Kidney (tissue), 14 donors: ENCODE measurements around the gene WWOX. TPM values are rescaled to one million over a fixed set of nuclear protein-coding genes. Genes with fewer than 3 reads are reported as not detected.

ENCODE experiments used
- DNase-seq, 5 donors: peaks; one replicate each; pipeline ENCODE4 v3.0.0-alpha.2; 2013 to 2020
- FAIRE-seq: peaks from 2 replicates; lab custom pipeline; 2012; peaks lifted over from hg19 to GRCh38; lab: Jason Lieb, UNC
- H3K27ac ChIP-seq, 2 donors: one replicate each; pipeline ENCODE4 v1.7.0; 2013; ENCODE audit warnings: low read depth in 2 of 2, low read length in 2 of 2, inconsistent platforms in 1 of 2
- H3K27me3 ChIP-seq: one replicate; pipeline ENCODE4 v1.7.1; 2013; ENCODE audit warnings: low read length, inconsistent platforms; ENCODE audit not compliant: control insufficient read depth, insufficient read depth
- H3K36me3 ChIP-seq, 3 donors: one replicate each; pipeline versions ENCODE4 v1.7.0 to v1.7.1; 2013; ENCODE audit warnings: low read length in 3 of 3, control low read depth in 1 of 3, inconsistent platforms in 1 of 3; ENCODE audit not compliant: insufficient read depth in 3 of 3, control insufficient read depth in 2 of 3
- H3K4me1 ChIP-seq, 3 donors: one replicate each; pipeline versions ENCODE4 v1.7.0 to v1.7.1; 2013; ENCODE audit warnings: low read length in 3 of 3, inconsistent platforms in 1 of 3, low read depth in 1 of 3; ENCODE audit not compliant: control insufficient read depth in 2 of 3, insufficient read depth in 2 of 3
- H3K4me3 ChIP-seq, 3 donors: one replicate each; pipeline versions ENCODE4 v1.7.0 to v1.8.1; 2013; ENCODE audit warnings: low read length in 3 of 3, control low read depth in 1 of 3, inconsistent platforms in 1 of 3
- H3K9ac ChIP-seq, 3 donors: one replicate each; pipeline versions ENCODE4 v1.7.0 to v1.7.1; 2013; ENCODE audit warnings: low read length in 3 of 3, control low read depth in 1 of 3, inconsistent platforms in 1 of 3
- H3K9me3 ChIP-seq, 3 donors: one replicate each; pipeline versions ENCODE4 v1.7.0 to v1.7.1; 2013; ENCODE audit warnings: low read length in 3 of 3, control low read depth in 1 of 3, inconsistent platforms in 1 of 3; ENCODE audit not compliant: control insufficient read depth in 2 of 3, insufficient read depth in 1 of 3
- intact Hi-C: fragments of 100-400 bp; cut with DNase I; formaldehyde crosslinking; loops from one replicate; pipeline ENCODE4 v1.11.1; 2022
- polyA plus RNA-seq: library from polyadenylated mRNA; stranded (reverse); fragments of 350-450 nt; fragmentation: Illumina TruSeq; extraction: RNeasy Lipid Tissue Mini Kit (QIAGEN cat#74804); gene quantifications from one replicate; pipeline ENCODE4 v1.2.3, GENCODE V29; 2014; ENCODE audit warnings: low read depth, low replicate concordance; ENCODE audit not compliant: insufficient read depth
- total RNA-seq: library from RNA; stranded (reverse); fragmentation: NEBNext Ultra II Directional; extraction: Animal tissue kit (Norgen Biotek cat#: 25700); gene quantifications from one replicate; pipeline ENCODE4 v1.2.1, GENCODE V29; 2021
- TF ChIP-seq, protein P1 (sequence below): IDR thresholded peaks from 3 replicates; pipeline ENCODE4 v1.5.1; 2012; ENCODE audit warnings: mild to moderate bottlenecking, moderate library complexity, borderline replicate concordance; ENCODE audit not compliant: insufficient read depth; ENCODE audit errors: extremely low read depth
- donor health status: control.
- donor health status: control.
- donor health status: control.
- donor health status: control.
- donor health status: control.
- donor health status: DM: yes; HTN: yes; CAD: no.
- donor health status: Normal renal cell carcinoma (clear cell type).

The WWOX gene
- total and polyA plus RNA-seq, 2 donors from 2014 or later, result 22.5 to 30.3 TPM

DNA sequence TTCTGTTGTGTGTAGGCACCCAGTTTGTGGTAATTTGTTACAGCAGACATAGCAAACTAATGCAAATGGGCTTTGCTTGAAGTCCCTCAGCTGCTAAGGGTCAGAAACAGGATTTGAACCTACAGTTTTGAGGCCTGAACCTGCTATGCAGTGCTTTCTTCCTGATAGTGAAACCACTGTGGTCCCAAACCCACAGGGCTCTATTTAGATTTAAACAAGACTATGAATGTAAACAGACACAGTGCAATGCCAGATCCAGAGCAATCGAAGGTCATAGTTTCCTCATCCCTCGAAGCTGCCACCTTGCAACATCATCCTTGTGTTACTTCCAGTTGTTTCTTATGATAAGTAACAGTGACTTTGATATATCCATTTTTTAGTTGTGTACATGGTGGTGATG lies 630.2 kb downstream of the WWOX start:
- Histone ChIP-seq H3K27me3 (no peaks in the 10 kb centered on the region), H3K27ac (no peak overlapping the region), H3K9ac (no peak overlapping the region), H3K4me1 (no peaks in the 10 kb centered on the region), H3K9me3 (no peaks in the 10 kb centered on the region), H3K36me3 (no peaks in the 10 kb centered on the region), H3K4me3 (no peak overlapping the region)
- DNase-seq (no peak), FAIRE-seq (no peak)
- intact Hi-C loops, result no loop called here
- TF ChIP-seq, protein P1, sequence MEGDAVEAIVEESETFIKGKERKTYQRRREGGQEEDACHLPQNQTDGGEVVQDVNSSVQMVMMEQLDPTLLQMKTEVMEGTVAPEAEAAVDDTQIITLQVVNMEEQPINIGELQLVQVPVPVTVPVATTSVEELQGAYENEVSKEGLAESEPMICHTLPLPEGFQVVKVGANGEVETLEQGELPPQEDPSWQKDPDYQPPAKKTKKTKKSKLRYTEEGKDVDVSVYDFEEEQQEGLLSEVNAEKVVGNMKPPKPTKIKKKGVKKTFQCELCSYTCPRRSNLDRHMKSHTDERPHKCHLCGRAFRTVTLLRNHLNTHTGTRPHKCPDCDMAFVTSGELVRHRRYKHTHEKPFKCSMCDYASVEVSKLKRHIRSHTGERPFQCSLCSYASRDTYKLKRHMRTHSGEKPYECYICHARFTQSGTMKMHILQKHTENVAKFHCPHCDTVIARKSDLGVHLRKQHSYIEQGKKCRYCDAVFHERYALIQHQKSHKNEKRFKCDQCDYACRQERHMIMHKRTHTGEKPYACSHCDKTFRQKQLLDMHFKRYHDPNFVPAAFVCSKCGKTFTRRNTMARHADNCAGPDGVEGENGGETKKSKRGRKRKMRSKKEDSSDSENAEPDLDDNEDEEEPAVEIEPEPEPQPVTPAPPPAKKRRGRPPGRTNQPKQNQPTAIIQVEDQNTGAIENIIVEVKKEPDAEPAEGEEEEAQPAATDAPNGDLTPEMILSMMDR, result no peak

DNA sequence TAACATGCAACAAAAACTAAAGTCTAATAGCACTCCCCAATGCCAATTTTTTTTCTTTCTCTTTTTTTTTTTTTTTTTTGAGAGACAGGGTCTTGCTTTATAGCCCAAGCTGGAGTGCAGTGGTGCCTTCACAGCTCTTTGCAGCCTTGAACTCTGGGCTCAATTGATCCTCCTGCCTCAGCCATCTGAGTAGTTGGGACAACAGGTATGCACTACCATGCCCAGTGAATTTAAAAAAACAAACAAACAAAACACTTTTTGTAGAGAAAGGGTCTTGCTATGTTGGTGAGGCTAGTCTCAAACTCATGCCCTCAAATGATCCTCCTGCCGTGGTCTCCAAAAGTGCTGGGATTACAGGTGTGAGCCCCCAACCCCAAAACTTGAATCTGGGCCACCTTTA lies 632.3 kb downstream of the WWOX start:
- no peak for FAIRE-seq
- no peak overlapping the region for H3K27ac ChIP-seq
- no peak overlapping the region for H3K9ac ChIP-seq
- DNase-seq, result no peak
- H3K4me3 ChIP-seq, result no peak overlapping the region
- no peaks in the 10 kb centered on the region for H3K9me3 ChIP-seq
- no peaks in the 10 kb centered on the region for H3K36me3 ChIP-seq
- no peaks in the 10 kb centered on the region for H3K4me1 ChIP-seq
- TF ChIP-seq, protein P1, result no peak
- intact Hi-C loops, result no loop called here
- H3K27me3 ChIP-seq, result no peaks in the 10 kb centered on the region

DNA sequence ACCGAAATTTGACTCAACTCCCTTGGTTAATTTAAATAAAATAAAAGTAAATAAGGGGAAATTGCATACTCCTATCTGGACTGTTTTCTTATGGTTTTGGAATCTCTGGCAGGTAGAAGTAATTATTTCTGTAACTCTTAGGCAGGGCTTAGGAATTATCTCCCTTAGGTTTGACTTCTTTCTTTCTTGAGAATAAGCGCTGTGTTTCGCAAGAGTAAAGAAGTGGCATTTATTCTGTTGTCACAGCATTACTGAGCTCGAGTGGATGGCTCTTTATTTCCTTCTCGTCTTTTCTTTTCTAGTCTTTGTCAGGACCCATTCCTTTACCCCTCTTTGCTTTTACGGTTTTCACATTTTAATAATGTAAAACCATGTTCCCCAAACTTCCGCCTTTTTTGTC lies 633.2 kb downstream of the WWOX start:
- FAIRE-seq (no peak), DNase-seq (no peak)
- no peaks in the 10 kb centered on the region for H3K27me3 ChIP-seq
- intact Hi-C loops, result no loop called here
- no peaks in the 10 kb centered on the region for H3K36me3 ChIP-seq
- H3K9ac ChIP-seq, result no peak overlapping the region
- no peaks in the 10 kb centered on the region for H3K9me3 ChIP-seq
- TF ChIP-seq, protein P1, result no peak
- no peaks in the 10 kb centered on the region for H3K4me1 ChIP-seq
- H3K4me3 ChIP-seq, result no peak overlapping the region
- H3K27ac ChIP-seq, result no peak overlapping the region

DNA sequence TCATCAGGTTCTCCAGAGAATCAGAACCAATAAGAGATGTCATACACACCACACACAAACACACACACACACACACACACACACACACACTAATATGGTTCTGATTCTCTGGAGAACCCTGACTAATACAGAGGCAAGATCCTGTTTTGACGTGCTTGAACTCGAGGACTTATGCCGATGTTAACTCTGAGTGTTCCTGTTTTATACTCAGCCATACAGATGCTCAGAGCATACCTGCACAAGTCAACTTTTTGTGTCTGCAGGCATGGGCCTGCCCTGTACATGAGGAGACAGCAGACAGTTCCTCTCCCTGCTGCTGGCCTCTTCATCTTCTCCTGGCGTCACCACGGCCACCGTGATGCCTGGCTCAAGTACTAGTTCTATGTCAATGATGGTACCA lies 635.9 kb downstream of the WWOX start:
- Histone ChIP-seq H3K4me3 (no peak overlapping the region), H3K27ac (no peak overlapping the region), H3K36me3 (no peaks in the 10 kb centered on the region), H3K9ac (no peak overlapping the region), H3K9me3 (no peaks in the 10 kb centered on the region), H3K4me1 (no peaks in the 10 kb centered on the region), H3K27me3 (no peaks in the 10 kb centered on the region)
- no peak for FAIRE-seq
- TF ChIP-seq, protein P1, result no peak
- intact Hi-C loops, result no loop called here
- DNase-seq, result no peak
